Islet precursor cell (in vitro differentiated cells): ENCODE results near the gene SASH1.

ENCODE experiments used
- DNase-seq: peaks from one replicate; pipeline ENCODE4 v3.0.0-alpha.2; 2018

Gene SASH1

DNA sequence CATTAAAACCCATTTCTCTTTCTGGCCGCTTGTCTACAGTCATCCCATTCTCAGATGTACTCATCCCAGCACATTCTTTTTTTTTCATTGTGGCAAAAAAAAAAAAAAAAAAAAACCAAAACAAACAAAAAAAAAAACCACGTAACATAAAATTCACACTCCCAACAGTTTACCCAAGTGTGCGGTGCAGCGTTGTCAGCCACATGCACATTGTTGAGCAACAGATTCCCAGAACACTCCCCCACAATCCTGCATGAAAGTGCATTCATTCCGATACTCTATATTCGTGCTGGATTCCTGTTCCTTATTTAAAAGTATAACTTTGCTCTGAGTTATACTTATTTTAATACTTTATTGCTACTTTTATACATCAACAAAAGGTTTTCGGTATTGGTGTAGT is 96.0 kb downstream of the SASH1 start:
- DNase-seq, result no peak

GRCh38 chr6:148440016-148440415 is 97.4 kb downstream of the SASH1 start:
- DNase-seq, result no peak

DNA sequence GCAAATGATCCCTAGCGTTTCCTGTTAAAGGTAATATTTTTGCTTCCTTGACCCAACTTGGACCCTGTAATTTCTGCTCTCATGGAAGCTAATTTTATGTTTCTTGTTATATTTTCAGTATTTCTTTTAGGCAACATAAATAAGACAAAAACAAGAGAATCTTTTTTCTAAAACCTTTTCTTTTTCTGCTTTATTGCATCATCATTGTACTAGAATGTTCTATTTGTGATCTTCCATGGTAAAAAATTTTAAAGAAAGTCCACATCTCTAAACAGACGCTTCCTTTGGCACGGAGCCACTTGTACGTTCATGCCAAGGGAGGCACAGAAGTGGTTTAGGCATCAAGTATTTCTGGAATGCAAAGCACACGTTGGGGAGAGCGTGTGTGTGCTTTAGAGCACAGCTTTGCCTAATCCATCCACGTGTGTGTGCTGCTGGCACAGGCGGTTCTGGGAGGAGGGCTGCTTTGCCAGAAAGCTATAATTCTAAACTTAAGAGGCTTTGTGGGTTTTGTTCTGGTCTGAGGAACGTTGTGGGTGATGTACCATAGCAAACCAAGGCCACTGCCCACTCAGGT is 98.3 kb downstream of the SASH1 start:
- no peak for DNase-seq

DNA sequence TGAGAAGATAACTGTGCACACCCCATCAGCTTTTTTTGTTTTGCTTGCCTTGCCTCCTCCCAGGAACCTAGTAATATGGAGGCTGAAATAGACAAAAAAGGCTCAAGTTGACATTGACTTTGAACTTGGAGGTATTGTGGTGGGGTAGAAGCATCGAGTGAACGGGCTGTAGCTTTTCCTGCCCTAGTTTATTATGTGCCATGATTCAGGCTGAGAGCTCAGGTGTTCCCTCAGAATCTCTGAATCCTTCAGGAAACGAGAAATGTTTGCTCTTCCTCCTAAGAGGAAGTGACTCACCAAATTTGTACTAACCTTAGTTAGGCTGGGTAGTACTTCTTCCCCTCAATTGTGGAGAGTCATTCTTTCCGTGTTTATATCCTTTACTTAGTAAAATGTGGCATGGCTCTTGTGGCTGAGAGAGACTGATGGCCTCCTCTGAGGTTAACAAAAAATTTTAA is 98.8 kb downstream of the SASH1 start:
- no peak for DNase-seq

- no peak for DNase-seq
Observed at GRCh38 chr6:148443798-148444560, 101.3 kb downstream of the SASH1 start.

GRCh38 chr6:148445116-148445515 is 102.5 kb downstream of the SASH1 start:
- peak; percentile 88 for DNase-seq

- DNase-seq, result peak; percentile 79
Observed at GRCh38 chr6:148445620-148446019, 103.0 kb downstream of the SASH1 start.

- DNase-seq, result no peak
Observed at GRCh38 chr6:148446681-148447080, 104.0 kb downstream of the SASH1 start.

GRCh38 chr6:148447521-148448230 is 105.0 kb downstream of the SASH1 start:
- no peak for DNase-seq

DNA sequence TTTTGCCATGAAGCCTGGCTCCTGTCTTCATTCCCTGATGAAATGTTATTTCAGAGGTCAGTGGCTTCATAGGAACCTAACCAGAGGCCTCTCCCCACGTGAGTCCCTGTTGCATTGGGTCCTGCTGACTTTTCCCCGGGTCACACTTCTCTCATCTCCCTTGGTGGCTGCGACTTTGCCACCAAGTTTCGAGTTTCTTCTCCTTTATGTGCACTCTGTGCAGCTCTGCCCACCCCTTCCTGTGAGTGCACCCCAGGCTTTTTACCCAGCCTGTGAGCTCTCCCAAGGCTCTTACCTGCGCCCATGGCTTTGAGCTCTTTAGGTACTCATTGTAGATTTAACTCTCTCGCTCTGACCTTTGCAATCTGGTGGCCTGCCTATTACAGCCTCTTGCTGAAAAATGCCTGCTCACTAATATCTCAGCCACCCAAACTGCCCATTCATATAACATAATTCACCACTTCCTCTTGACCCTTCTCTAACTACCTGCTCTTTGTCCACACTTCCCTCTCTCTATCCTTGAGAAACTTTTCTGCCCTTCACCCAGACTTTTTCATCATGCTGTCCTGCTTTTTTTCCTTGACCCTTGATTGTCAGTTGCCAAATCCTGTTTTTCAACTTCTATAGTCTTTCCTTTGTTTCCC is 105.9 kb downstream of the SASH1 start:
- DNase-seq, result no peak

DNA sequence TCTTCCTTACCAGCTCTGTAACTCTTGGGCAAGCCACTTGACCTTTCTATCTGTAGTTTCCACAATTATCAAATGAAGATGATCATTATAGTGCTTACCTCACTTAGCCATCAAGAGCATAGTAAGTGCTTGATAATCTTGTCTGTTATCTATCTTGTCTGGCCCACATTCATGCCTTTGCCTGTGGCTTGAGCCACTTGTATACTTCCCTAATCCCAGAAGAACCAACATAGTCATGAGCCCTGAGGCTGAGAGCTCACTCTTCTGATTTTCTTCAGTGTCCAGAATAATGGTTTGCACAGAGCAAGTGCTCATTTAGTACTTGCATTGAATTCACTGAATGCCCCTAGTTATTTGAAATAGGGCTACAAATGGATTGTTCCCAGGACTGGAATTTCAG is 108.2 kb downstream of the SASH1 start:
- DNase-seq, result no peak

GRCh38 chr6:148451690-148452089 is 109.1 kb downstream of the SASH1 start:
- DNase-seq, result no peak

DNA sequence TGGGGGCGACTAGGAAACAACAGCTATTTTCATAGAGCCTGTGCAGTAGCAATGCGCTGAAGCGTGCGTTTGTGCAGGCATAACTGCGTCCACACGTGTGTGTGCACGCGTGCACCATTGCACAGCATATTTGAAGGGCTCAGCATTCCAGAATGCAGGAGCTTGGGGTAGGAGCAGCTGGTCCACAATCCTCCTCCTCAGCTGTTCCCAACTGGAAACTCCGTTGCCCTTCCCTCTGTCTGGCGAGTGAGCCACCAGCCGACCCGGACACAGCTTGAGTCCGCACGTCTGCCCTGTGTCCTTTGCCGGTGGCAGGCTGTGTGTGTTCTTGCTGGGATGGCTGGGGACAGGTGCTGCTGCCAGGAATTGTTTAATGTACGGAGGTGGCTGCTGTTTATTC is 110.2 kb downstream of the SASH1 start:
- no peak for DNase-seq

DNA sequence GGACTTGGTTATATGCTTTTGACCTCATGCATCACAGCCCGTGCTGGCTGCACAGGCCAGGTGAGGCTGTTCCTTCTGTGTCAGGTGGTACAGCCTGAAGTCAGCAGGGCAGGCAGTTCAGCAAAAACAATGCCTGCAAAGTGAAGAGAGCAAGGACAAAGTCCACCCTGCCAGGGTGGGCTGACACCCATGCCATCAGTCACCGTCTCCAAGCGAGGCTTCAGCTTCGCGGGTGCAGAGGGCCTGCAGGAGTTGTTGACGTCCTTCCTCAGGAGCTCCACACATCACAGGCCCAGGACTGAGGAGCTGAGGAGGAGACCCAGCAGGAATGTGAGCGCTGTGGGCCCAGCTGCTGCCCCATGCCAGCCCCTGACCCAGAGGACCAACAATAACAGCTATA is 111.3 kb downstream of the SASH1 start:
- no peak for DNase-seq

DNA sequence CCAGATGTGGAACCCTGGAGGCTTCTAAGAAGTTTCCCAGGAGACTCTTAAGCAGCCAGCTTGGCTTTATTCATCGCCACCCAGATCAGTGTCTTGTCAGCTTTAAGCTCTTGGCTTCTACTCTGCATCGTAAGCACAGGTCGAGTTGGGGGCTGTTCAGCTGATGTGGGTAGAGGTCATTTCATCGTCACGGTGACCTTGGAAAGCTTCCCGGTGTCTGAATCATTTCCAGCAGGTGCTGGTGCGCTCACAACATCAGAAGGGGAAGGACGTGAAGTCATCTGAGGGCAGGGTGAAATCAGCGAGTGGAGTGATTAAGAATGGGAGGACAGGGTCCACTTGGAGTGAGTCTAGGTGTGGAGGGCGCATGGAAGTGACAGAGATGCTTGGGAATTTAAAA is 112.6 kb downstream of the SASH1 start:
- no peak for DNase-seq

DNA sequence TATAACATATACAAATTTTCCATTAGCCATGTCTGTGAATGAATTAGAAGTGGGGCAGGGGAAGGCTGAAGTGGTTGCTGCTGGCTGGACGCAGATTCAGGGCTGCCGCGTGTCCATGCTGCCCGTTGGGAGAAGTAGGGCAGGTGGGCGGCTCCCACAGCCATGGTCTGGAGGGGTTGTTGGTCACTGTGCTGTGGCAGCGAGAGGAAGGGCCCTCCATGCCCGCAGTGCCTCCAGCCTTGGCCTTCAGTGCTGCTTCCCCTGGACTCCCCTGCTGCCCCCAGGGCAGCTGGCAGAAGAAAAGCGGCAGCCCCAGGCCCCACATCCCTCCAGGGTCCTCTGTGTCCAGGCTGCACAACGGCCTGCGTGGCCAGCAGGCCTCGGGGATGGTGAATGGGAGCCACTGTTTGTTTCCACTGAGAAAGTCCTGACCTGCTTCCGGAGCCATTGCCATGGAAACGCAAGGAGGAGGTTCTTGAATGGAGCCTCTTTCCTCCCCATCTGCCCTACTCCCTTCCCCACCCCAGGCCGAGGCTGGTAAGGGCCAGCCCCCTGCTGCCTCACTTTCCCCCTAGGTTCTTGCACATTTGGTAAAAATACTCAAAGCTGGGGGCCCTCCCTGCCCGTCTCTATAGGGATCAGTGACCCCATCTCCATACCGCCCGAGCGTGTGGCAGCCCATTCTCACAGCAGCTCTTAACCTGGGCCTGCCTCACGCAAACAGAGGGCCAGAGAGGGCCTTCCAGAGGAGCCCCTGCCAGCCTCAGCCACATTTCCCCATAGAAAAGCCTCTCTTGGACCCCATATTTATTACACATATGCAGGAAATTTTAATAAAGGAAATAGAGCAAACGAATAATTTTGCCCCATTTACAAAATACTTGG is 113.3 kb downstream of the SASH1 start:
- no peak for DNase-seq

GRCh38 chr6:148457137-148457842 is 114.7 kb downstream of the SASH1 start:
- DNase-seq, result no peak

DNA sequence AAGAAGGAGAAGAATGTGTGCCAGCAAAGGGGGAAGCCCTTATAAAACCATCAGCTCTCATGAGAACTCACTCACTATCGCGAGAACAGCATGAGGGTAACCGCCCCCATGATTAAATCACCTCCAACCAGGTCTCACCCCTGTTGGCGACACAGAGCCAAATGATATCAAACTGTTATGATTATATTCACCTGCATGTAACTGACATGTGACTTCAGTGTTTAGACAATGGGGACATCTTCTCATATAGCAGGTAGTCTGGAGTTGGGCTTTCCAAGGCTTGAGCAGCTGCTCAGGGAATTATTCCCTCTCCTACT is 115.2 kb downstream of the SASH1 start:
- DNase-seq, result no peak

GRCh38 chr6:148459238-148459637 is 116.6 kb downstream of the SASH1 start:
- no peak for DNase-seq

GRCh38 chr6:148460876-148461646 is 118.4 kb downstream of the SASH1 start:
- no peak for DNase-seq

DNA sequence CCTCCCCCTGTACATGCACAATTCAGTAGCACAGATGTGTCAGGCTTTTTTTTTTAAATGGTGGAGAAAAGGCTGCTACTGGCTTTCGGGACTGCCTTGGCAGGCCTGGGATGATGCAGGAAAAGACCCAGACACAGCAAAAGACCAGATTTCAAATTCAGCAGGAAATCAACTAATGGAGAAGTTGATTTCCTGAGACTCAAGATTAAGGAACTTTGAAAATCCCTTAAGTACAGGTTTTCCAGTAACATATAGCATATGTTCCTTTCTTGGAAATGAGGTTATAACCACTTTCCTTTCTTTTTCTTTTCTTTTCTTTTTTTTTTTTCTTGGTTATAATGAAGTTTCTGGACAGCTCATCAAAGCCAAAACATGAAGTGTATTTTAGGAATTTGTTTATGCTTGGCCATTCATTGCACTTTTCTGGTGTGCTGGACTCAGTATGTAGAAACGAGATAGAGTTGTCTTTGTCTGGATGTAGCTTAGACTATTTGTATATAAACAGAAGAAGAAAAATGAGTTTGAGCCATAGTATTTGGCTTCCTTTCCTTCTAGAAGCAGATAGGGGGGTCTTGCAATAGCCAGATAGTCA is 119.4 kb downstream of the SASH1 start:
- no peak for DNase-seq
